ENCODE measurements around the gene XCR1. TPM values are rescaled to one million over a fixed set of nuclear protein-coding genes. Genes with fewer than 3 reads are reported as not detected.

The XCR1 gene
- 0.01 TPM for polyA plus RNA-seq (2013, experiment 1 of 2)
- polyA plus RNA-seq (2013, experiment 2 of 2), result under 0.01 TPM

GRCh38 chr3:46027021-46027705, at the start of gene XCR1:
TSS of gene XCR1 (minus strand) at chr3:46027483. CDS start at chr3:46021947, 5,536 bp downstream.
- no peak within 1 kb of the TSS for H3K9ac ChIP-seq (ENCODE audit: low read length)
- no peak within 1 kb of the TSS for H2BK15ac ChIP-seq (ENCODE audit: low read depth, poor library complexity, severe bottlenecking)
- H2AFZ ChIP-seq (ENCODE audit: low read depth, low read length), result no peak within 1 kb of the TSS
- H3K9me3 ChIP-seq (ENCODE audit: control insufficient read depth, low read length), result peaks cover 6% of the 10 kb centered on the region
- no peaks in the 10 kb centered on the region for H3K36me3 ChIP-seq (ENCODE audit: control insufficient read depth in 1 of 2, insufficient read depth in 2 of 2, low read depth in 1 of 2, low read length in 2 of 2)
- no peak within 1 kb of the TSS for H2BK5ac ChIP-seq (ENCODE audit: low read depth, low read length, poor library complexity, severe bottlenecking)
- no peak within 1 kb of the TSS for H3K18ac ChIP-seq (ENCODE audit: low read depth in 1 of 2, low read length in 2 of 2)
- H3K27me3 ChIP-seq (ENCODE audit: control insufficient read depth in 1 of 2, insufficient read depth in 1 of 2, low read length in 2 of 2), result peaks cover 0 to 8% of the 10 kb centered on the region in 2 experiments
- H2BK120ac ChIP-seq (ENCODE audit: low read depth, low read length), result no peak within 1 kb of the TSS
- no peak within 1 kb of the TSS for H2BK12ac ChIP-seq (ENCODE audit: low read length in 2 of 2)
- H3K27ac ChIP-seq (ENCODE audit: low read length, poor library complexity, severe bottlenecking), result no peak within 1 kb of the TSS
- WGBS, result 100% methylated on average over 2 of the region's 3 CpGs
- DNase-seq, result no peak
- no peak within 1 kb of the TSS for H2AK5ac ChIP-seq (ENCODE audit: low read length, severe bottlenecking)
- no peak within 1 kb of the TSS for H4K91ac ChIP-seq (ENCODE audit: low read length)
- no peaks in the 10 kb centered on the region for H3K79me1 ChIP-seq (replicated peaks; ENCODE audit: low read length, poor library complexity, severe bottlenecking)
- no peak within 1 kb of the TSS for H3K23ac ChIP-seq (ENCODE audit: low read length in 2 of 2)
- H3K14ac ChIP-seq (ENCODE audit: low read length in 2 of 2), result no peak within 1 kb of the TSS
- H4K8ac ChIP-seq (ENCODE audit: low read length), result no peak within 1 kb of the TSS
- no peak within 1 kb of the TSS for H3K4ac ChIP-seq (ENCODE audit: low read depth in 1 of 2, low read length in 2 of 2)
- no peak within 1 kb of the TSS for H3K4me2 ChIP-seq (ENCODE audit: low read length, poor library complexity, severe bottlenecking)
- H3K4me3 ChIP-seq (ENCODE audit: insufficient read depth in 1 of 2, low read depth in 1 of 2, low read length in 2 of 2), result no peak within 1 kb of the TSS
- H3K4me1 ChIP-seq (ENCODE audit: control insufficient read depth, insufficient read depth, low read depth, low read length), result no peaks in the 10 kb centered on the region

- Histone ChIP-seq H3K23ac (ENCODE audit: low read length in 2 of 2) (no peak overlapping the region), H4K91ac (ENCODE audit: low read length) (no peak overlapping the region)
Observed at GRCh38 chr3:46076606-46077005, 49.3 kb upstream of the XCR1 start.

GRCh38 chr3:46075816-46076215, 48.5 kb upstream of the XCR1 start:
- Histone ChIP-seq H2AK5ac (ENCODE audit: low read length, severe bottlenecking) (no peak overlapping the region), H3K9ac (ENCODE audit: low read length) (no peak overlapping the region), H2BK120ac (ENCODE audit: low read depth, low read length) (no peak overlapping the region), H4K8ac (ENCODE audit: low read length) (no peak overlapping the region), H3K27ac (ENCODE audit: low read length, poor library complexity, severe bottlenecking) (no peak overlapping the region), H3K4me2 (ENCODE audit: low read length, poor library complexity, severe bottlenecking) (no peak overlapping the region), H2AFZ (ENCODE audit: low read depth, low read length) (no peak overlapping the region), H3K14ac (ENCODE audit: low read length in 2 of 2) (no peak overlapping the region), H3K79me1 (replicated peaks; ENCODE audit: low read length, poor library complexity, severe bottlenecking) (no peaks in the 10 kb centered on the region), H3K23ac (ENCODE audit: low read length in 2 of 2) (no peak overlapping the region), H3K4me3 (ENCODE audit: insufficient read depth in 1 of 2, low read depth in 1 of 2, low read length in 2 of 2) (no peak overlapping the region), H2BK15ac (ENCODE audit: low read depth, poor library complexity, severe bottlenecking) (no peak overlapping the region), H3K4ac (ENCODE audit: low read depth in 1 of 2, low read length in 2 of 2) (no peak overlapping the region), H3K9me3 (ENCODE audit: control insufficient read depth, low read length) (no peaks in the 10 kb centered on the region), H3K27me3 (ENCODE audit: control insufficient read depth in 1 of 2, insufficient read depth in 1 of 2, low read length in 2 of 2) (peaks cover 0 to 8% of the 10 kb centered on the region in 2 experiments), H2BK12ac (ENCODE audit: low read length in 2 of 2) (no peak overlapping the region), H3K18ac (ENCODE audit: low read depth in 1 of 2, low read length in 2 of 2) (no peak overlapping the region), H2BK5ac (ENCODE audit: low read depth, low read length, poor library complexity, severe bottlenecking) (no peak overlapping the region), H3K4me1 (ENCODE audit: control insufficient read depth, insufficient read depth, low read depth, low read length) (no peaks in the 10 kb centered on the region), H4K91ac (ENCODE audit: low read length) (no peak overlapping the region), H3K36me3 (ENCODE audit: control insufficient read depth in 1 of 2, insufficient read depth in 2 of 2, low read depth in 1 of 2, low read length in 2 of 2) (no peaks in the 10 kb centered on the region)
- DNase-seq, result no peak
- WGBS, result 100% methylated on average over 1 of the region's 1 CpG

More at GRCh38 chr3:46076606-46077005, 49.3 kb upstream of the XCR1 start:
- Histone ChIP-seq H2AFZ (ENCODE audit: low read depth, low read length) (no peak overlapping the region), H3K36me3 (ENCODE audit: control insufficient read depth in 1 of 2, insufficient read depth in 2 of 2, low read depth in 1 of 2, low read length in 2 of 2) (no peaks in the 10 kb centered on the region), H3K79me1 (replicated peaks; ENCODE audit: low read length, poor library complexity, severe bottlenecking) (no peaks in the 10 kb centered on the region), H3K9ac (ENCODE audit: low read length) (no peak overlapping the region), H2BK5ac (ENCODE audit: low read depth, low read length, poor library complexity, severe bottlenecking) (no peak overlapping the region), H3K27ac (ENCODE audit: low read length, poor library complexity, severe bottlenecking) (no peak overlapping the region), H3K4me2 (ENCODE audit: low read length, poor library complexity, severe bottlenecking) (no peak overlapping the region), H2BK12ac (ENCODE audit: low read length in 2 of 2) (no peak overlapping the region), H3K18ac (ENCODE audit: low read depth in 1 of 2, low read length in 2 of 2) (no peak overlapping the region), H3K9me3 (ENCODE audit: control insufficient read depth, low read length) (no peaks in the 10 kb centered on the region), H3K14ac (ENCODE audit: low read length in 2 of 2) (no peak overlapping the region), H3K4ac (ENCODE audit: low read depth in 1 of 2, low read length in 2 of 2) (no peak overlapping the region), H3K27me3 (ENCODE audit: control insufficient read depth in 1 of 2, insufficient read depth in 1 of 2, low read length in 2 of 2) (peaks cover 0 to 8% of the 10 kb centered on the region in 2 experiments), H2BK15ac (ENCODE audit: low read depth, poor library complexity, severe bottlenecking) (no peak overlapping the region), H3K4me3 (ENCODE audit: insufficient read depth in 1 of 2, low read depth in 1 of 2, low read length in 2 of 2) (no peak overlapping the region), H4K8ac (ENCODE audit: low read length) (no peak overlapping the region), H2BK120ac (ENCODE audit: low read depth, low read length) (no peak overlapping the region), H2AK5ac (ENCODE audit: low read length, severe bottlenecking) (no peak overlapping the region), H3K4me1 (ENCODE audit: control insufficient read depth, insufficient read depth, low read depth, low read length) (no peaks in the 10 kb centered on the region)
- peak; percentile 36 for DNase-seq

GRCh38 chr3:46071222-46071858, 44.1 kb upstream of the XCR1 start:
- no peak for DNase-seq
- no peak overlapping the region for H3K14ac ChIP-seq (ENCODE audit: low read length in 2 of 2)
- no peak overlapping the region for H3K9ac ChIP-seq (ENCODE audit: low read length)
- no peak overlapping the region for H2AFZ ChIP-seq (ENCODE audit: low read depth, low read length)
- no peak overlapping the region for H4K8ac ChIP-seq (ENCODE audit: low read length)
- no peak overlapping the region for H3K18ac ChIP-seq (ENCODE audit: low read depth in 1 of 2, low read length in 2 of 2)
- no peak overlapping the region for H2AK5ac ChIP-seq (ENCODE audit: low read length, severe bottlenecking)
- H3K9me3 ChIP-seq (ENCODE audit: control insufficient read depth, low read length), result no peaks in the 10 kb centered on the region
- H3K27me3 ChIP-seq (ENCODE audit: control insufficient read depth in 1 of 2, insufficient read depth in 1 of 2, low read length in 2 of 2), result peaks cover 0 to 9% of the 10 kb centered on the region in 2 experiments
- no peak overlapping the region for H3K27ac ChIP-seq (ENCODE audit: low read length, poor library complexity, severe bottlenecking)
- H2BK5ac ChIP-seq (ENCODE audit: low read depth, low read length, poor library complexity, severe bottlenecking), result no peak overlapping the region
- no peak overlapping the region for H3K4ac ChIP-seq (ENCODE audit: low read depth in 1 of 2, low read length in 2 of 2)
- no peak overlapping the region for H3K4me2 ChIP-seq (ENCODE audit: low read length, poor library complexity, severe bottlenecking)
- WGBS, result 100% methylated on average over 1 of the region's 2 CpGs
- H3K4me1 ChIP-seq (ENCODE audit: control insufficient read depth, insufficient read depth, low read depth, low read length), result no peaks in the 10 kb centered on the region
- H3K23ac ChIP-seq (ENCODE audit: low read length in 2 of 2), result no peak overlapping the region
- no peak overlapping the region for H2BK15ac ChIP-seq (ENCODE audit: low read depth, poor library complexity, severe bottlenecking)
- H2BK12ac ChIP-seq (ENCODE audit: low read length in 2 of 2), result no peak overlapping the region
- no peak overlapping the region for H2BK120ac ChIP-seq (ENCODE audit: low read depth, low read length)
- H3K79me1 ChIP-seq (replicated peaks; ENCODE audit: low read length, poor library complexity, severe bottlenecking), result no peaks in the 10 kb centered on the region
- H4K91ac ChIP-seq (ENCODE audit: low read length), result no peak overlapping the region
- H3K4me3 ChIP-seq (ENCODE audit: insufficient read depth in 1 of 2, low read depth in 1 of 2, low read length in 2 of 2), result no peak overlapping the region
- H3K36me3 ChIP-seq (ENCODE audit: control insufficient read depth in 1 of 2, insufficient read depth in 2 of 2, low read depth in 1 of 2, low read length in 2 of 2), result no peaks in the 10 kb centered on the region
